ENCODE results near the gene KSR2. TPM values are rescaled to one million over a fixed set of nuclear protein-coding genes. Genes with fewer than 3 reads are reported as not detected.

The KSR2 gene
- total RNA-seq, 1 donor from 2014 or later = 0.30 TPM

GRCh38 chr12:117494833-117495655 is 473.7 kb downstream of the KSR2 start:
- H2AFZ ChIP-seq (replicated peaks) = no peak overlapping the region
- peak overlapping the region; percentile 67 for H3K27ac ChIP-seq
- no peak for TF ChIP-seq EZH2 (IDR thresholded peaks at IDR 0.05)
- TF ChIP-seq CTCF (IDR thresholded peaks at IDR 0.05) = no peak
- TF ChIP-seq EZH2phosphoT487 (IDR thresholded peaks at IDR 0.05) = no peak
- H4K20me1 ChIP-seq (ENCODE audit: low read depth) = no peaks in the 10 kb centered on the region
- H3F3A ChIP-seq (ENCODE audit: low read depth) = peaks cover 7% of the 10 kb centered on the region
- Mint-ChIP-seq H3K4me1 (peaks cover 14% of the 10 kb centered on the region), H3K27ac (peak overlapping the region; percentile 46), H3K27me3 (ENCODE audit: insufficient read depth, low read depth) (peaks cover 2% of the 10 kb centered on the region), H3K36me3 (no peaks in the 10 kb centered on the region), H3K4me3 (no peak overlapping the region), H3K9me3 (peaks cover 2% of the 10 kb centered on the region)
- no peaks in the 10 kb centered on the region for H3K36me3 ChIP-seq
- no peaks in the 10 kb centered on the region for H3K9me3 ChIP-seq (ENCODE audit: low read depth)
- peaks cover 20% of the 10 kb centered on the region for H3K4me1 ChIP-seq
- H3K4me2 ChIP-seq = peak overlapping the region; percentile 5
- H3K4me3 ChIP-seq = no peak overlapping the region
- peak; percentile 13 for DNase-seq (ENCODE audit: low spot score)
- H3K9ac ChIP-seq = no peak overlapping the region
- no peaks in the 10 kb centered on the region for H3K27me3 ChIP-seq
- no peaks in the 10 kb centered on the region for H3K79me2 ChIP-seq (ENCODE audit: low read depth)

GRCh38 chr12:117491711-117492110 is 477.1 kb downstream of the KSR2 start:
- Histone ChIP-seq H3K36me3 (no peaks in the 10 kb centered on the region), H3K4me3 (no peak overlapping the region), H2AFZ (replicated peaks) (no peak overlapping the region), H3K9ac (no peak overlapping the region), H3K27ac (no peak overlapping the region), H3K79me2 (ENCODE audit: low read depth) (no peaks in the 10 kb centered on the region), H3K27me3 (no peaks in the 10 kb centered on the region), H4K20me1 (ENCODE audit: low read depth) (no peaks in the 10 kb centered on the region), H3F3A (ENCODE audit: low read depth) (peaks cover 7% of the 10 kb centered on the region), H3K9me3 (ENCODE audit: low read depth) (no peaks in the 10 kb centered on the region), H3K4me1 (peaks cover 21% of the 10 kb centered on the region), H3K4me2 (no peak overlapping the region)
- H3K36me3 Mint-ChIP-seq = no peaks in the 10 kb centered on the region
- H3K9me3 Mint-ChIP-seq = peaks cover 2% of the 10 kb centered on the region
- TF ChIP-seq EZH2 (IDR thresholded peaks at IDR 0.05) = no peak
- TF ChIP-seq EZH2phosphoT487 (IDR thresholded peaks at IDR 0.05) = no peak
- no peak for TF ChIP-seq CTCF (IDR thresholded peaks at IDR 0.05)
- DNase-seq (ENCODE audit: low spot score) = no peak
- H3K27me3 Mint-ChIP-seq (ENCODE audit: insufficient read depth, low read depth) = peaks cover 2% of the 10 kb centered on the region
- H3K27ac Mint-ChIP-seq = no peak overlapping the region
- H3K4me3 Mint-ChIP-seq = no peak overlapping the region
- H3K4me1 Mint-ChIP-seq = peaks cover 28% of the 10 kb centered on the region

GRCh38 chr12:117490130-117490529 is 478.7 kb downstream of the KSR2 start:
- Mint-ChIP-seq H3K4me1 (peaks cover 16% of the 10 kb centered on the region), H3K27me3 (ENCODE audit: insufficient read depth, low read depth) (peaks cover 4% of the 10 kb centered on the region), H3K4me3 (no peak overlapping the region), H3K36me3 (no peaks in the 10 kb centered on the region), H3K9me3 (peaks cover 2% of the 10 kb centered on the region), H3K27ac (no peak overlapping the region)
- Histone ChIP-seq H3K4me1 (peaks cover 16% of the 10 kb centered on the region), H4K20me1 (ENCODE audit: low read depth) (no peaks in the 10 kb centered on the region), H3K36me3 (no peaks in the 10 kb centered on the region), H3K79me2 (ENCODE audit: low read depth) (no peaks in the 10 kb centered on the region), H3K27ac (no peak overlapping the region), H3K9me3 (ENCODE audit: low read depth) (no peaks in the 10 kb centered on the region), H3F3A (ENCODE audit: low read depth) (peaks cover 6% of the 10 kb centered on the region), H3K4me2 (no peak overlapping the region), H3K27me3 (no peaks in the 10 kb centered on the region), H3K4me3 (no peak overlapping the region), H3K9ac (no peak overlapping the region), H2AFZ (replicated peaks) (no peak overlapping the region)
- DNase-seq (ENCODE audit: low spot score) = no peak
- TF ChIP-seq EZH2phosphoT487 (IDR thresholded peaks at IDR 0.05) (no peak), CTCF (IDR thresholded peaks at IDR 0.05) (no peak), EZH2 (IDR thresholded peaks at IDR 0.05) (no peak)
